Ovary (tissue), 9 donors: ENCODE results near the gene PADI6. TPM values are rescaled to one million over a fixed set of nuclear protein-coding genes. Genes with fewer than 3 reads are reported as not detected.

Source experiments
- DNase-seq, 5 donors: peaks; one replicate each; pipeline ENCODE4 v3.0.0-alpha.2; 2019 to 2020
- H3K27ac ChIP-seq, 2 donors: fragments of 200-600 bp; one replicate each; pipeline versions ENCODE4 v1.5.1 to v1.8.0; 2019 to 2022
- H3K27me3 ChIP-seq: fragments of 200-600 bp; one replicate; pipeline ENCODE4 v1.8.0; 2022
- H3K36me3 ChIP-seq: fragments of 200-600 bp; sonication (generic); one replicate; pipeline ENCODE4 v1.5.1; 2019
- H3K4me1 ChIP-seq: one replicate; pipeline ENCODE4 v1.8.1; 2013; ENCODE audit warnings: mild to moderate bottlenecking, moderate library complexity; ENCODE audit not compliant: insufficient read depth
- H3K4me3 ChIP-seq: fragments of 200-600 bp; sonication (generic); one replicate; pipeline ENCODE4 v1.5.1; 2017
- H3K9me3 ChIP-seq, 2 donors: fragments of 200-600 bp in 1 of 2; sonication (generic) in 1 of 2; one replicate each; pipeline versions ENCODE4 v1.5.1 to v1.8.1; 2013 to 2019; ENCODE audit warnings: mild to moderate bottlenecking in 1 of 2, moderate library complexity in 1 of 2
- EP300 ChIP-seq: sonication (generic); formaldehyde crosslinking; IDR thresholded peaks from one replicate; pipeline ENCODE4 v1.6.1; 2017; ENCODE audit warnings: antibody characterized with exemption
- POLR2A ChIP-seq: fragments of 450-650 bp; IDR thresholded peaks from one replicate; pipeline ENCODE4 v1.6.1; 2017; ENCODE audit warnings: antibody characterized with exemption, mild to moderate bottlenecking, moderate library complexity
- WGBS, 3 donors: extraction: QIAGEN DNeasy Blood & Tissue Kit in 1 of 3; methylation state at CpG; one replicate each; pipeline versions ENCODE4 v1.1.5 to v1.1.7; 2013 to 2017; 5-methylcytosine and 5-hydroxymethylcytosine counted together
- intact Hi-C, 4 donors: fragments of 100-400 bp; cut with DNase I; formaldehyde crosslinking; loops; one replicate each; pipeline versions ENCODE4 v1.11.0 to v1.15.1; 2022 to 2023
- polyA plus RNA-seq, 2 donors: library from polyadenylated mRNA; stranded (reverse); fragments of 200-250 nt in 1 of 2; fragments of 350-450 nt in 1 of 2; fragmentation: Illumina TruSeq in 1 of 2; extraction: RNeasy Lipid Tissue Mini Kit (QIAGEN cat#74804) in 1 of 2; gene quantifications; one replicate each; pipeline ENCODE4 v1.2.3, GENCODE V29; 2013 to 2014
- total RNA-seq, 7 donors: library from RNA; depleted of rRNA in 2 of 7; stranded (reverse); fragments of >200 nt in 2 of 7; fragmentation: NEBNext Ultra II Directional in 3 of 7; extraction: Animal tissue kit (Norgen Biotek cat#: 25700) in 3 of 7; gene quantifications; one replicate each; pipeline versions ENCODE4 v1.1.0 to v1.2.4, GENCODE V29; 2016 to 2023
- TF ChIP-seq, protein P1 (sequence below), 3 donors: fragments of 450-650 bp in 2 of 3; fragments of 200-600 bp in 1 of 3; IDR thresholded peaks; one replicate each; pipeline versions ENCODE4 v1.5.1 to v1.8.0; 2016 to 2022; ENCODE audit warnings: antibody characterized with exemption in 3 of 3, mild to moderate bottlenecking in 1 of 3
- donor health status: DM: no; HTN: no; CAD: no; lungs with moderate emphysema.
- donor health status: DM: no; HTN: no; CAD: no.
- donor health status: Bipolar disorder and iron deficiency.
- donor health status: DM: yes; HTN: yes; CAD: no.
- donor health status: DM: no; HTN: no; CAD: no.
- donor health status: DM: yes; HTN: yes; CAD: no.

PADI6 gene
- total and polyA plus RNA-seq, 9 donors: 0.10 to 4.3 (median 0.18) TPM; not detected in 6

- H3K36me3 ChIP-seq: no peaks in the 10 kb centered on the region
- H3K27ac ChIP-seq: no peak overlapping the region
- no peaks in the 10 kb centered on the region for H3K9me3 ChIP-seq
- WGBS, 3 donors: 57 to 61% (median 60%) methylated on average over 4 of the region's 4 CpGs
- no peak for DNase-seq
- H3K27me3 ChIP-seq: no peaks in the 10 kb centered on the region
- H3K4me3 ChIP-seq: no peak overlapping the region
- intact Hi-C loops: loop anchor here in 2 of 4 donors (10.0 kb wide), 1 partner anchor 277 kb away; no protein-coding TSS in a partner anchor
- TF ChIP-seq, protein P1, sequence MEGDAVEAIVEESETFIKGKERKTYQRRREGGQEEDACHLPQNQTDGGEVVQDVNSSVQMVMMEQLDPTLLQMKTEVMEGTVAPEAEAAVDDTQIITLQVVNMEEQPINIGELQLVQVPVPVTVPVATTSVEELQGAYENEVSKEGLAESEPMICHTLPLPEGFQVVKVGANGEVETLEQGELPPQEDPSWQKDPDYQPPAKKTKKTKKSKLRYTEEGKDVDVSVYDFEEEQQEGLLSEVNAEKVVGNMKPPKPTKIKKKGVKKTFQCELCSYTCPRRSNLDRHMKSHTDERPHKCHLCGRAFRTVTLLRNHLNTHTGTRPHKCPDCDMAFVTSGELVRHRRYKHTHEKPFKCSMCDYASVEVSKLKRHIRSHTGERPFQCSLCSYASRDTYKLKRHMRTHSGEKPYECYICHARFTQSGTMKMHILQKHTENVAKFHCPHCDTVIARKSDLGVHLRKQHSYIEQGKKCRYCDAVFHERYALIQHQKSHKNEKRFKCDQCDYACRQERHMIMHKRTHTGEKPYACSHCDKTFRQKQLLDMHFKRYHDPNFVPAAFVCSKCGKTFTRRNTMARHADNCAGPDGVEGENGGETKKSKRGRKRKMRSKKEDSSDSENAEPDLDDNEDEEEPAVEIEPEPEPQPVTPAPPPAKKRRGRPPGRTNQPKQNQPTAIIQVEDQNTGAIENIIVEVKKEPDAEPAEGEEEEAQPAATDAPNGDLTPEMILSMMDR (IDR thresholded peaks at IDR 0.05): no peak
- no peaks in the 10 kb centered on the region for H3K4me1 ChIP-seq
Measured at GRCh38 chr1:17401841-17402240, 29.8 kb downstream of the PADI6 start.

GRCh38 chr1:17403081-17403480, 31.1 kb downstream of the PADI6 start:
- WGBS, 3 donors: 38 to 47% (median 42%) methylated on average over 3 of the region's 3 CpGs
- intact Hi-C loops: loop anchor here in 2 of 4 donors (10.0 kb wide), 1 partner anchor 278 kb away; no protein-coding TSS in a partner anchor
- no peak for DNase-seq
- Histone ChIP-seq H3K36me3 (no peaks in the 10 kb centered on the region), H3K9me3 (no peaks in the 10 kb centered on the region), H3K4me3 (no peak overlapping the region), H3K27ac (no peak overlapping the region), H3K4me1 (no peaks in the 10 kb centered on the region), H3K27me3 (no peaks in the 10 kb centered on the region)
- TF ChIP-seq EP300 (no peak), POLR2A (no peak)
- TF ChIP-seq, protein P1 (IDR thresholded peaks at IDR 0.05): no peak

DNA sequence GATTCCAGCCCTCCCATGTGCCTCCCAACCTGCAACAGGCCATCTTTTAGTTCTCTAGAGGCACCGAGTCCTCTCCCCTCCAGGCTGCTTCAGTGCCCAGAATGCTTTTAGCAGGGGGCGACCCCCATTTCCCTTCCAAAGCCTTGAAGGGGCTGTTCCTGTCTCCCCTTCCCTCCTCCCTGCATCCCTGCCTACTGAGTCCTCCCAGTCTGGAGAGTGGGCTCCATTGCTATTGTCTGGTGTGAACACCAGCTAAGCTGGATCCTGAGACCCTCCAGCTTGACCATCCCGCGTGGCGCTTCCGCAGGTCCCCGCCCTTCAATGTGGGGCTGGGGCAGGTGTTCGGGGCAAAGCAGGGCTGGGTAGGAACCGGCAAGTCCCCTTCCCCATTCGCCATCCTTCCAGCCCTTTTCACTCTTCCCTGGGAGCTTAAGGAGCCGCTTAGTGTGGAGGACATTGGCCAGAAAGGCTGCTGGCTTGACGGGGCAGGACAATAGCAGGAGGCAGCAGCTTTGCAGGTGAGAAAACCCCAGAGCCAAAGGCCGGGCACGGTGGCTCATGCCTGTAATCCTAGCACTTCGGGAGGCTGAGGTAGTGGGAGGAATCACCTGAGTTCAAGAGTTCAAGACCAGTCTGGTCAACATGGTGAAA, 32.2 kb downstream of the PADI6 start:
- intact Hi-C loops: loop anchor here in 2 of 4 donors (10.0 kb wide), 1 partner anchor 279 kb away; no protein-coding TSS in a partner anchor
- TF ChIP-seq, protein P1 (IDR thresholded peaks at IDR 0.05): no peak
- TF ChIP-seq EP300 (no peak), POLR2A (no peak)
- Histone ChIP-seq H3K27ac (no peak overlapping the region), H3K27me3 (no peaks in the 10 kb centered on the region), H3K4me3 (no peak overlapping the region), H3K4me1 (no peaks in the 10 kb centered on the region), H3K9me3 (no peaks in the 10 kb centered on the region), H3K36me3 (no peaks in the 10 kb centered on the region)
- WGBS, 3 donors: 55 to 65% (median 59%) methylated on average over 14 to 15 of the region's 15 CpGs
- DNase-seq: no peak

DNA sequence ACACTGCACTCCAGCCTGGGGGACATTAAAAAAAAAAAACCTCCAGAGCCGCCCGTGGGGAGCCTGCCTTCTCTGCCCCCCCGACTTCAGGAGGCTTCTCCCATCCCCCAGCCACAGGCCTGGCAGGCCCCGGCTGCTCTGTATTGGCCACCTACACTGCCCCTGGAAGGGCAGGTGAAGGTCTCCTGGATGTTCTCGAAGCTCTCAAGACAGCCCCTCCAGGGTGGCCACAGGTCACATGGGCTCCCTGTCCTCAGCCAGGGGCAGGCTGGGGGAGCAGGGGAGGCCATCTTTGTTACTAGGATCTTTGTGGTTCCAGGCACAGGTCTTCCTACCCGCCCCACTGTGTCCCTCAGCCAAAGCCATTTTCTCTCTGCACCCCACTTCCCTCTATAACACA, 32.8 kb downstream of the PADI6 start:
- 45 to 70% (median 63%) methylated on average over 6 of the region's 6 CpGs for WGBS, 3 donors
- no peaks in the 10 kb centered on the region for H3K27me3 ChIP-seq
- intact Hi-C loops: loop anchor here in 2 of 4 donors (10.0 kb wide), 1 partner anchor 280 kb away; no protein-coding TSS in a partner anchor
- TF ChIP-seq POLR2A (no peak), EP300 (no peak)
- TF ChIP-seq, protein P1 (IDR thresholded peaks at IDR 0.05): no peak
- no peak overlapping the region for H3K4me3 ChIP-seq
- DNase-seq: no peak
- H3K9me3 ChIP-seq: no peaks in the 10 kb centered on the region
- H3K36me3 ChIP-seq: no peaks in the 10 kb centered on the region
- H3K27ac ChIP-seq: no peak overlapping the region
- no peaks in the 10 kb centered on the region for H3K4me1 ChIP-seq
